ENCODE results near the gene CYTH1. TPM values are rescaled to one million over a fixed set of nuclear protein-coding genes. Genes with fewer than 3 reads are reported as not detected.

CYTH1 gene
- polyA plus RNA-seq, 2 donors = 36.0 to 52.8 TPM

- WGBS, 2 donors = 91 to 93% methylated on average over 8 of the region's 8 CpGs
- Histone ChIP-seq H3K4me3 (ENCODE audit: low read depth in 1 of 2, low read length in 2 of 2) (no peak overlapping the region), H3K4me1 (ENCODE audit: control insufficient read depth in 2 of 2, insufficient read depth in 2 of 2, low read length in 1 of 2) (peaks cover 0 to 2% of the 10 kb centered on the region in 2 donors), H3K36me3 (ENCODE audit: control insufficient read depth in 2 of 2, insufficient read depth in 2 of 2, low read length in 1 of 2) (peaks cover 23 to 63% of the 10 kb centered on the region in 2 donors), H3K27me3 (ENCODE audit: control insufficient read depth in 1 of 2, insufficient read depth in 2 of 2, low read length in 2 of 2) (no peaks in the 10 kb centered on the region), H3K9me3 (ENCODE audit: control insufficient read depth in 2 of 2, insufficient read depth in 1 of 2, low read depth in 1 of 2, low read length in 1 of 2) (no peaks in the 10 kb centered on the region), H3K27ac (ENCODE audit: low read depth in 2 of 2, low read length in 1 of 2) (no peak overlapping the region)
Measured at GRCh38 chr17:78821961-78822360, 39.9 kb upstream of the CYTH1 start.

GRCh38 chr17:78820841-78821240 lies 38.8 kb upstream of the CYTH1 start:
- 92 to 94% methylated on average over 13 of the region's 13 CpGs for WGBS, 2 donors
- Histone ChIP-seq H3K4me1 (ENCODE audit: control insufficient read depth in 2 of 2, insufficient read depth in 2 of 2, low read length in 1 of 2) (peaks cover 0 to 2% of the 10 kb centered on the region in 2 donors), H3K36me3 (ENCODE audit: control insufficient read depth in 2 of 2, insufficient read depth in 2 of 2, low read length in 1 of 2) (peaks cover 23 to 61% of the 10 kb centered on the region in 2 donors), H3K4me3 (ENCODE audit: low read depth in 1 of 2, low read length in 2 of 2) (no peak overlapping the region), H3K27ac (ENCODE audit: low read depth in 2 of 2, low read length in 1 of 2) (no peak overlapping the region), H3K9me3 (ENCODE audit: control insufficient read depth in 2 of 2, insufficient read depth in 1 of 2, low read depth in 1 of 2, low read length in 1 of 2) (no peaks in the 10 kb centered on the region), H3K27me3 (ENCODE audit: control insufficient read depth in 1 of 2, insufficient read depth in 2 of 2, low read length in 2 of 2) (no peaks in the 10 kb centered on the region)

- WGBS, 2 donors = 94 to 95% methylated on average over 18 of the region's 18 CpGs
- no peaks in the 10 kb centered on the region for H3K27me3 ChIP-seq (ENCODE audit: control insufficient read depth in 1 of 2, insufficient read depth in 2 of 2, low read length in 2 of 2)
- no peak overlapping the region for H3K4me3 ChIP-seq (ENCODE audit: low read depth in 1 of 2, low read length in 2 of 2)
- H3K9me3 ChIP-seq (ENCODE audit: control insufficient read depth in 2 of 2, insufficient read depth in 1 of 2, low read depth in 1 of 2, low read length in 1 of 2) = no peaks in the 10 kb centered on the region
- peak overlapping the region in 1 of 2 donors; percentile 38 for H3K27ac ChIP-seq (ENCODE audit: low read depth in 2 of 2, low read length in 1 of 2)
- H3K4me1 ChIP-seq (ENCODE audit: control insufficient read depth in 2 of 2, insufficient read depth in 2 of 2, low read length in 1 of 2) = peaks cover 0 to 2% of the 10 kb centered on the region in 2 donors
- peaks cover 25 to 58% of the 10 kb centered on the region in 2 donors for H3K36me3 ChIP-seq (ENCODE audit: control insufficient read depth in 2 of 2, insufficient read depth in 2 of 2, low read length in 1 of 2)
Measured at GRCh38 chr17:78819806-78820792, 38.0 kb upstream of the CYTH1 start.

GRCh38 chr17:78819402-78819801 lies 37.3 kb upstream of the CYTH1 start:
- Histone ChIP-seq H3K27ac (ENCODE audit: low read depth in 2 of 2, low read length in 1 of 2) (peak overlapping the region; percentile 26 to 38), H3K36me3 (ENCODE audit: control insufficient read depth in 2 of 2, insufficient read depth in 2 of 2, low read length in 1 of 2) (peaks cover 25 to 55% of the 10 kb centered on the region in 2 donors), H3K4me1 (ENCODE audit: control insufficient read depth in 2 of 2, insufficient read depth in 2 of 2, low read length in 1 of 2) (peaks cover 0 to 2% of the 10 kb centered on the region in 2 donors), H3K4me3 (ENCODE audit: low read depth in 1 of 2, low read length in 2 of 2) (no peak overlapping the region), H3K27me3 (ENCODE audit: control insufficient read depth in 1 of 2, insufficient read depth in 2 of 2, low read length in 2 of 2) (no peaks in the 10 kb centered on the region), H3K9me3 (ENCODE audit: control insufficient read depth in 2 of 2, insufficient read depth in 1 of 2, low read depth in 1 of 2, low read length in 1 of 2) (no peaks in the 10 kb centered on the region)
- 67 to 80% methylated on average over 8 of the region's 8 CpGs for WGBS, 2 donors

- Histone ChIP-seq H3K36me3 (ENCODE audit: control insufficient read depth in 2 of 2, insufficient read depth in 2 of 2, low read length in 1 of 2) (peaks cover 25 to 55% of the 10 kb centered on the region in 2 donors), H3K27ac (ENCODE audit: low read depth in 2 of 2, low read length in 1 of 2) (peak overlapping the region in 1 of 2 donors; percentile 38), H3K27me3 (ENCODE audit: control insufficient read depth in 1 of 2, insufficient read depth in 2 of 2, low read length in 2 of 2) (no peaks in the 10 kb centered on the region), H3K4me1 (ENCODE audit: control insufficient read depth in 2 of 2, insufficient read depth in 2 of 2, low read length in 1 of 2) (peaks cover 0 to 2% of the 10 kb centered on the region in 2 donors), H3K9me3 (ENCODE audit: control insufficient read depth in 2 of 2, insufficient read depth in 1 of 2, low read depth in 1 of 2, low read length in 1 of 2) (no peaks in the 10 kb centered on the region), H3K4me3 (ENCODE audit: low read depth in 1 of 2, low read length in 2 of 2) (no peak overlapping the region)
- 55 to 63% methylated on average over 6 of the region's 6 CpGs for WGBS, 2 donors
Measured at GRCh38 chr17:78818932-78819331, 36.9 kb upstream of the CYTH1 start.

GRCh38 chr17:78818152-78818846 lies 36.2 kb upstream of the CYTH1 start:
- WGBS, 2 donors = 82 to 83% methylated on average over 19 of the region's 19 CpGs
- Histone ChIP-seq H3K4me1 (ENCODE audit: control insufficient read depth in 2 of 2, insufficient read depth in 2 of 2, low read length in 1 of 2) (peaks cover 0 to 2% of the 10 kb centered on the region in 2 donors), H3K36me3 (ENCODE audit: control insufficient read depth in 2 of 2, insufficient read depth in 2 of 2, low read length in 1 of 2) (peaks cover 25 to 55% of the 10 kb centered on the region in 2 donors), H3K27ac (ENCODE audit: low read depth in 2 of 2, low read length in 1 of 2) (peak overlapping the region in 1 of 2 donors; percentile 52), H3K27me3 (ENCODE audit: control insufficient read depth in 1 of 2, insufficient read depth in 2 of 2, low read length in 2 of 2) (no peaks in the 10 kb centered on the region), H3K9me3 (ENCODE audit: control insufficient read depth in 2 of 2, insufficient read depth in 1 of 2, low read depth in 1 of 2, low read length in 1 of 2) (no peaks in the 10 kb centered on the region), H3K4me3 (ENCODE audit: low read depth in 1 of 2, low read length in 2 of 2) (no peak overlapping the region)

- no peaks in the 10 kb centered on the region for H3K27me3 ChIP-seq (ENCODE audit: control insufficient read depth in 1 of 2, insufficient read depth in 2 of 2, low read length in 2 of 2)
- no peak overlapping the region for H3K27ac ChIP-seq (ENCODE audit: low read depth in 2 of 2, low read length in 1 of 2)
- no peaks in the 10 kb centered on the region for H3K9me3 ChIP-seq (ENCODE audit: control insufficient read depth in 2 of 2, insufficient read depth in 1 of 2, low read depth in 1 of 2, low read length in 1 of 2)
- H3K4me1 ChIP-seq (ENCODE audit: control insufficient read depth in 2 of 2, insufficient read depth in 2 of 2, low read length in 1 of 2) = peaks cover 0 to 2% of the 10 kb centered on the region in 2 donors
- H3K36me3 ChIP-seq (ENCODE audit: control insufficient read depth in 2 of 2, insufficient read depth in 2 of 2, low read length in 1 of 2) = peaks cover 25 to 55% of the 10 kb centered on the region in 2 donors
- WGBS, 2 donors = 73 to 74% methylated on average over 6 of the region's 6 CpGs
- H3K4me3 ChIP-seq (ENCODE audit: low read depth in 1 of 2, low read length in 2 of 2) = no peak overlapping the region
Measured at GRCh38 chr17:78817123-78817522, 35.0 kb upstream of the CYTH1 start.

GRCh38 chr17:78815696-78816095 lies 33.6 kb upstream of the CYTH1 start:
- H3K27ac ChIP-seq (ENCODE audit: low read depth in 2 of 2, low read length in 1 of 2) = no peak overlapping the region
- no peak overlapping the region for H3K4me3 ChIP-seq (ENCODE audit: low read depth in 1 of 2, low read length in 2 of 2)
- WGBS, 2 donors = 83 to 95% methylated on average over 7 of the region's 7 CpGs
- H3K27me3 ChIP-seq (ENCODE audit: control insufficient read depth in 1 of 2, insufficient read depth in 2 of 2, low read length in 2 of 2) = no peaks in the 10 kb centered on the region
- H3K9me3 ChIP-seq (ENCODE audit: control insufficient read depth in 2 of 2, insufficient read depth in 1 of 2, low read depth in 1 of 2, low read length in 1 of 2) = no peaks in the 10 kb centered on the region
- peaks cover 26 to 49% of the 10 kb centered on the region in 2 donors for H3K36me3 ChIP-seq (ENCODE audit: control insufficient read depth in 2 of 2, insufficient read depth in 2 of 2, low read length in 1 of 2)
- H3K4me1 ChIP-seq (ENCODE audit: control insufficient read depth in 2 of 2, insufficient read depth in 2 of 2, low read length in 1 of 2) = no peaks in the 10 kb centered on the region

GRCh38 chr17:78812855-78813254 lies 30.8 kb upstream of the CYTH1 start:
- Histone ChIP-seq H3K9me3 (ENCODE audit: control insufficient read depth in 2 of 2, insufficient read depth in 1 of 2, low read depth in 1 of 2, low read length in 1 of 2) (no peaks in the 10 kb centered on the region), H3K27ac (ENCODE audit: low read depth in 2 of 2, low read length in 1 of 2) (no peak overlapping the region), H3K4me3 (ENCODE audit: low read depth in 1 of 2, low read length in 2 of 2) (no peak overlapping the region), H3K27me3 (ENCODE audit: control insufficient read depth in 1 of 2, insufficient read depth in 2 of 2, low read length in 2 of 2) (no peaks in the 10 kb centered on the region), H3K36me3 (ENCODE audit: control insufficient read depth in 2 of 2, insufficient read depth in 2 of 2, low read length in 1 of 2) (peaks cover 18 to 37% of the 10 kb centered on the region in 2 donors), H3K4me1 (ENCODE audit: control insufficient read depth in 2 of 2, insufficient read depth in 2 of 2, low read length in 1 of 2) (no peaks in the 10 kb centered on the region)
- 62% methylated on average over 8 of the region's 8 CpGs for WGBS, 2 donors
